ENCODE data around the gene MYRIP.
A peak's percentile ranks its signal among the peaks of the same experiment; 100 is the strongest.
"Not testable (repeated sequence)": the region's sequence is repeated elsewhere in the genome, so short reads cannot be mapped to it uniquely, and the experiment has no call there.

The MYRIP gene

DNA sequence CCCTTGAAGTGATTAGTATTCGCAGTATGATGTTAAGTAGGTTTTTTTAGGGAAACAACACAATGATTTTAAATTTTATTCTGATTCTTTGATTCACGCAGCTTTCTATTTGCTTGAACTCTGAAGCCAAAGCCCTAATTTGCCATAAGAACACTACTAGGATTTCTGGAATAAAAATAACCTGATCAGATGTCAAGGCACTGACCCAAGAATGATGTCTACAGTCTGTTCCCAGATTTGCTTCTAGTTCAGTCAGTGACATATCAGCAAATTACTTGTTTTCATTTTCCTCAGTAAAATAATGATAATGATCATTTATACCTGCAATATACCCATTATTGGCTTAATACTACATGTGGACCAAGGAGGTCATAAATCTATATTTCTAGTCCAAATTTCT, 320.6 kb downstream of the MYRIP start:
- no peak for DNase-seq (ENCODE audit: low spot score)

DNA sequence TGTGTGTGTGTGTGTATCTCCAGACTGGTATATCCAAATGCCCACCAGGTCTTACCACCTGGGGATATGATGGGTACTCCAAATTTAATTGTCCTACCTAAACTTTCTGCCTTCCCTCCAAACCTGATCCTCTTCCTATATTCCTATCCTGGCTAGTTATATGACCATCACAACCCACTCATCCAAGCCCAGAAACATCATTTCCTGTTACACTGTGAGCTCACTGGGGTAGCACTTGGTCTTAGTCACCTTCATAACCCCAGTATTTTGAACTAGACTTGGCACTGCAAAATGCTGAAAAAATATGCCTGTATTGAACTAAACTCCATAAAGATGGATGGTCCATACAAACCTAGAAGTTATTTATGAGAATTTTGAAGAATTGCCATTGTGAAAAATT, 321.3 kb downstream of the MYRIP start:
- DNase-seq (ENCODE audit: low spot score), result no peak

DNA sequence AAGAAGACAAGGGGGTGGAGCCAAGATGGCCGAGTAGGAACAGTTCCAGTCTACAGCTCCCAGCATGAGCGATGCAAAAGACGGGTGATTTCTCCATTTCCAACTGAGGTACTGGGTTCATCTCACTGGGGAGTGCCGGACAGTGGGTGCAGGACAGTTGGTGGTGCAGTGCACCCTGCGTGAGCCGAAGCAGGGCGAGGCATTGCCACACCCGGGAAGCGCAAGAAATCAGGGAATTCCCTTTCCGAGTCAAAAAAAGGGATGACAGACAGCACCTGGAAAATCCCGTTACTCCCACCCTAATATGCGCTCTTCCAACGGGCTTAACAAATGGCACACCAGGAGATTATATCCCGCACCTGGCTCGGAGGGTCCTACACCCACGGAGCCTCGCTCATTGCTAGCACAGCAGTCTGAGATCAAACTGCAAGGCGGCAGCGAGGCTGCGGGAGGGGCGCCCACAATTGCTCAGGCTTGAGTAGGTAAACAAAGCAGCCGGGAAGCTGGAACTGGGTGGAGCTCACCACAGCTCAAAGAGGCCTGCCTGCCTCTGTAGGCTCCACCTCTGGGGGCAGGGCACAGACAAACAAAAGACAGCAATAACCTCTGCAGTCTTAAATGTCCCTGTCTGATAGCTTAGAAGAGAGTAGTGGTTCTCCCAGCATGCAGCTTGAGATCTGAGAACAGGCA, 324.6 kb downstream of the MYRIP start:
- DNase-seq (ENCODE audit: low spot score), result not testable (repeated sequence)

DNA sequence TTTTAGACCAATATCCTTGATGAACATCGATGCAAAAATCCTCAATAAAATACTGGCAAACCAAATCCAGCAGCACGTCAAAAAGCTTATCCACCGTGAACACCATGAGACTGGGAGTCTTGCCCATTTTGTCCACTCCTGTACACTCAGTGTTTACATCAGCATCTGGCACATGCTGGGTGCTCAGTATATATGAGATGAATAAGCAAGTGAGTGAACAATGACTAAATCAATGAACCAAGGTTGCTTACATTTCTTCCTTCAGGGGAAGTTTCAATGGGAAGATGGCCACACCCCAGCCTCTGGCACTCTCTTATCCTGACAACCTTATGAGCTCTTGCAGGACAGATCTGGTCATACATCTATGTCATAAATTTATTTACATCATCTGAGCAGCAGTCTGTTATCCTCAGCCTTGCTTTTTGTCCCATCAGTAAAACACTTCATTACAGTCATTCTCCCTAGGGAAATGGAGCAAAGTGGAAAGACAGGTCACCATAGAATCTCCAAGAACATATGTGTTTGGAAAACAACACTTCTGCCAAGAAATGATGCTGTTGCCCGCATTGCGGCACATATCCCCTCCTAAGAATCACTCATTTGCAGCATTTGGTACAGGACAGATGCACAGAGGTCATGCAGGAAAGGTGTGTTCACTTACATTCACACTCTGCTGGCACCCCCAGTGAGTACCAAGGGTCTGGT, 328.3 kb downstream of the MYRIP start:
- DNase-seq (ENCODE audit: low spot score), result no peak

DNA sequence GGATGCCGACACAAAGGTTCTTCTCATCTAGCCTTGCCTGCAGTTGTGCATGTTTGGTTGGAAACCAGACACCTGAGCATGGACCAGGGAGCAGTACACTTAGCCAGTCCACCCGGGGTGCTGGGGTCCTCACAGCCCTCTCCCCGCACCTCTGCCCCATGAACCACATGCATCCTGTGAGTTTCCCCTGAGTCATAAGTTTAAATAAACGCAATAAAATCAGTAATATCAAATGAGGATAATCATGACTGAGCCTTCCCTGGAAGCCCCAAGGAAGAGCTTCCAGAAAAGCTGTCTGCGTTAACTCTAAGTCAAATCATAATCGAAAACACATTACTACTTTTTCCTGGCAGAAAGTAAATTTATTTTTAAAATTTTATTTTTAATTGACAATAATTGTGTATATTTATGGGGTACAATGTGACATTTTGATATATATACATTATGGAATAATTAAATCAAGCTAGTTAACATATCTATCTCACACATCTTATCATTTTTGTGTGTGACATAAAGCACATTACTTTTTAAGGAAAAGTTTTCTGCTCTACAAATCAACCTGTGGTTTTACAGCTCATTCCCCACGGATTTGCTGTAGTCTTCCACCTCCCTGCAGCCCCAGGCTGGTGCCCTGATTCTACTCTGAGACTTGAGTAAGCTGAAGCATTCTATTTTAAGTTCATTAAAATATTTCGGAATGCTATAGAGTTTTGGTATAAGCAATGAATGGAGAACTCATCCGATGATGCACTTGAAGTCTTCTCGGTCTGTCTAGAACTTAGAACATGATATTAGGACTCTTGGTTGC, 334.1 kb downstream of the MYRIP start:
- no peak for DNase-seq (ENCODE audit: low spot score)

DNA sequence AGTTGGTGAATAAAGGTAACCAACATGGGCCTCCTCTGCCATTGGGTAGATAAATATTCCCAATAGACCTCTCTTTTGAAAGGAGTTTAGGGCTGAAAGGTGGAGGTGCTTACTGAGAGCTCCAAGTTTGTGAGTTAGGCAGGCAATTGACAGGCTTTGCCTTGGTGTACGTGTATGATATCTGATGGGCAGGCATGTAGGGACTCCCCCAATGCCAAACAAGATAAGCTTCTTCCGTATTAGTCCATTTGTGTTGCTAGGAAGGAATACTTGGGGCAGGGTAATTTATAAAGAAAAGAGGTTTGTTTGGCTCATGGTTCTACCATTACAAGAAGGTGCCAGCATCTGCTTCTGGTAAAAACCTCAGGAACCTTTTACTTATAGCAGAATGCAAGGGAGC, 339.4 kb downstream of the MYRIP start:
- DNase-seq (ENCODE audit: low spot score), result no peak

DNA sequence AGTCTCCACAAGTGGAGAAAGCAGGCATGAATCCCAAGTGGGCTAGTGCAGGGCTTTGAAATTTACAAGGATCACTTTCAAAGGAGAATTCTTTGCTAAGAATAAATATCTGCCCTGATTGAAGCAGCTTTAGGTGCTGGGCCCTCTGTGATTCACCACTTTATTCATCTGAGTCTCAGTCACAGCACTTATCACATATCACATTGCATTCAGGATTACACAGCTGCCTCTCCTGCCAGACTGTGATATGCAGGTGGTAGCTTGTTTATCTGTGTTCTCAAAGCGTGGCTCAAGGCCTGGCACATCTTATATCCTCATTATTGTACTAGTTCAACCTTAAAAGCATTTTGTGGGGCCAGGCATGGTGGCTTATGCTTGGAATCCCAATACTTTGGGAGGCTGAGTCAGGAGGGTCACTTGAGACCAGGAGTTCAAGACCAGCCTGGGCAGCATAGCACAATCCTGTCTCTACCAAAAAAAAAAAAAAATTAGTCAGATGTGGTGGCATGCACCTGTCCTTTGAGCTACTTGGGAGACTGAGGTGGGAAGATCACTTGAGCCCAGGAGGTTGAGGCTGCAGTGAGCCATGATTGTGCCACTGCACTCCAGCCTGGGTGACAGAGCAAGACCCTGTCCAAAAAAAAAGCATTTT, 343.2 kb downstream of the MYRIP start:
- no peak for DNase-seq (ENCODE audit: low spot score)

DNA sequence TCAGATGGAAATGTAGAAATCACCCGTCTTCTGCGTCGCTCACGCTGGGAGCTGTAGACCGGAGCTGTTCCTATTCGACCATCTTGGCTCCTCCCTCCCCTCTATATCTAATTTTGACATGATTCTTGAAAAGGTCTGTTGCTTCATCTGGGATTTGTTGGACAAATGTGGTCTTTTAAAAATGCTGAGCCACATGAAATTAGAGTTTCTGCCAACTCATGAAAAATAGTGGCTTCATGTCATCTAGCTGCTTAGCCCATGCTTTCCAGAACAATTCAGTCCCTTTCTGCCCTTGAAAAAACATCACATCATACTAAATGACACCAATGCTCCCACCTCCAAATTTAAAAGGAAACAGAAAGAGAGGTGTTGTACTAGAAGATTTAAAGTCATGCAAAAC, 351.5 kb downstream of the MYRIP start:
- no peak for DNase-seq (ENCODE audit: low spot score)

DNA sequence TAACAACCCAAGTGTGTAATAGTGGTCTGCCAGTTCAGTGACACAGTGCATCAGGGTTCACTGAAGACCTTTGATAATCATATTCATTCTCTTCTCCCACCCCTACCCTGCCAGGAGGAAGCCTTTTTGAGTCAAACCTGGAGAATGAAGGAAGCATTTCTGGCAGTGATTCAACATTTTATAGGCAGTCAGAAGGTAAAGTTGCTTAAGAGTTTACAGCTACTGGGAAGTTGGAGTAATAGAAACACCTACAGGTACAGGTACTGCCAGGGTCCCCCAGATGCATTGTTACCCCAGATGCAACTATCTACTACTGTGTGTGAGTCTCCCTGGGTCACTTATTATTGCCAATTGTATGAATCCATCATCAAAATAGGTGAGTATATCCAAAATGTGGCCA, 353.2 kb downstream of the MYRIP start:
- DNase-seq (ENCODE audit: low spot score), result no peak

DNA sequence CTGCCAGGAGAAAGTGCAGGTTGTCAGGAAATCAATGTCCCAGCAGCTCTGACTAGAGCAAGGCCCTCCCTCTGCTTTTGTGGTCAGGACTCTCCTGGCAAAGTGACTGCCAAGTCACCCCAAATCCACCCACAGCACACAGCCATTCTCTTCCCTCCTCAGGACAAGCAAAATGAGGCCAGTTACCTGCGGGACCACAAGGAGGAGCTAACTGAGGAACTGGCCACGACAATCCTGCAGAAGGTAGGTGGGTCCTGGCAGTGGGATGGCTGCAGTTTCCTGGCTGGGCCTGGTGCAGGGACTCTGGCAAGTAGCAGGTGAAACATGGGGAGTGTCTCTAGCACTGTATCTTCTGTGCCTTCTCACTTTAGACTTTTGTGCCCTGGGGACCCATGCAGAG, 357.6 kb downstream of the MYRIP start:
- no peak for DNase-seq (ENCODE audit: low spot score)

DNA sequence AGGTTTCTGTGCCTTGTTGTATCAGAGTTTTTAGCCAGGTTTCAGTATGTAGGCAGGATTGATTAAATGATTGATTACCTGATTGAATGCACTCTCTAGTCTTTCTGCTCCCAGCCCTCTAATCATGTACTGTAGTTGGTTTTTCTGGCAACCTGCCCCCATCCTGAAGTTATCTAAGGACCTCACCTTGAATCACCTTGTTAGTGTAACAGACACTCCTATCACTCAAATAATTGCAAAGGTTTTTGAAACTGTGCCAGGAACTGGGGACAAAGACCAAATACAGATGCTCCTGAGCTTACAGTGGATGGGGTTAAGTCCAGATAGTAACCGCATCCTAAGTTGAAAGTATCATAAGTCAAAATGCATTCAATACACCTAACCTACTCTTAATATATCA, 358.5 kb downstream of the MYRIP start:
- DNase-seq (ENCODE audit: low spot score), result no peak

DNA sequence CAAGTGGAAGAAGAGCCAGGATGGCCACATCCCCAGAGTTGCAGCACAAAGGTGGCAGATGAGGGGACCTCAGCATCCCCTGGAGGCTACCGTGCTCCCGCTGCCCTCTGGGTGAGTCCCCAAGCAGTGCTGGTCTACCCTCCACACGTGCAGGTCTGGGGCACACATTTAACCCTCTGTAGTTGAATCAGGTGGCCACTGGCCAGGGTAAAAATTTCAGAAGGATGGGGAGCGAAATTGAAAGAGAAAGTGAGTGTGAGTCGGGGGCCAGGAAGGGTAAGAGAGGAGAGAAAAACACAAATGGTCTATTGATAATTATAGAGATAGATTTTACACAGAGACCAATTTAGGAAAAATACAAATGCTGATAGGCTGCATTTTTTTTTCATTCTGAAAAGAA, 360.6 kb downstream of the MYRIP start:
- DNase-seq (ENCODE audit: low spot score), result no peak

DNA sequence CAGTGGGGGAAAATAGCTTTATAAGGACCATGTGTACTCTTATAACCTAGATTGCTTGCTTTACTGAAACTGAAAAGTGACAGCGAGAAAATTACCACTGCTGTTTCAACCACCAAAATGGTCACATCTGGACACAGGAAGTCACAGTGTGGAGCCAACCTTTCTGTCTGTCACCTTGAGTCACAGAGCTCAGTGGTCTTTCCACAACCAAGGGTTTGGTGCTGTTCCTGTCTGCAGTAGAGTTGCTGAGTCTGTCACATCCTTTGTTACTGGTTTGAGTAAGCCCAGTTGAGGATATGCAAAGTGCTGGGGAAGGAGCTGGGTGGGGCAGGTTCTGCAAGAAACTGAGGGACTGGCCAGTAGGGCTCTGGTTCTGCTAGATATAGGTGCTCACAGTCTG, 361.0 kb downstream of the MYRIP start:
- no peak for DNase-seq (ENCODE audit: low spot score)

DNA sequence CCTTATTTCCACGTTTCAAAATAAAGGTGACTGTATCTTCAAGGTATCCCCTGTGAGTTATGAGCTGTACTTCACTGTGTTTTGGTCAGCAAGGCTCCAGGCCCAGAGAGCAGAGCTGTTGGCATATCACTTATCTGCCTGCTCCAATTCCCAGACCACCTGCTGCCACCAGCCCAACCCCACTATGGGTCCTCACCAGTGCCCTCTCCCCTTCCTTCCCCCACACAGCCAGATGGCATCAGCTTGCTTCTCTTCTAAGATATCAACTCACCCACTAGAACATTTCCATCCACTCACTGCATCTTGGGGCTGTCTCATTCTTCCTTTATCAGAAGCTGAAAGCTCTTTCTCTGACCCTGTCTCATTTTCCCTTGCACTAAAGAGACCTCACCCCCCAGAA, 363.2 kb downstream of the MYRIP start:
- DNase-seq (ENCODE audit: low spot score), result no peak

DNA sequence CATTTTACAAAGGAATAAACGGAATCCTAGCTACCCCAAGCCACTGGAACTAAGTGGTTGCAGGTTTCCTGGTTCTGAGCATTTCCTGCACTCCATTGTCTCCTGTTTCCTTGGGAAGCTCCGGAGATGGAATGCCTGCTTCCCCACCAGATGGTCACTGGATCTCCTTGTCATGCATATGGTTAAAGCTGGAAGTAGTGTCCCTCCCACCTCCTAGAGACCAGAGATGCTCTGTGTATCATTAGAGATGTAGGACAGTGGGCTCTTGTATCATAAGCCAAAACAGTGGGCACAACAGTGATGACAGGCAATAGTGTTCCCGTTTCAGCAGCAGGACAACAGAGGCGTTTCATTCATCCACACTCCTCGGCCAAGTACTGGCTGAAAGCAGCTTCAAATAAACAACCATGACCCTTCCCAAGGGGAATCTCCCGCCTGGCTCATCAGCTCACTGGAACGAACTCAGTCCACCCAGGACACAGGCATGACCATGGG, 363.9 kb downstream of the MYRIP start:
- no peak for DNase-seq (ENCODE audit: low spot score)

DNA sequence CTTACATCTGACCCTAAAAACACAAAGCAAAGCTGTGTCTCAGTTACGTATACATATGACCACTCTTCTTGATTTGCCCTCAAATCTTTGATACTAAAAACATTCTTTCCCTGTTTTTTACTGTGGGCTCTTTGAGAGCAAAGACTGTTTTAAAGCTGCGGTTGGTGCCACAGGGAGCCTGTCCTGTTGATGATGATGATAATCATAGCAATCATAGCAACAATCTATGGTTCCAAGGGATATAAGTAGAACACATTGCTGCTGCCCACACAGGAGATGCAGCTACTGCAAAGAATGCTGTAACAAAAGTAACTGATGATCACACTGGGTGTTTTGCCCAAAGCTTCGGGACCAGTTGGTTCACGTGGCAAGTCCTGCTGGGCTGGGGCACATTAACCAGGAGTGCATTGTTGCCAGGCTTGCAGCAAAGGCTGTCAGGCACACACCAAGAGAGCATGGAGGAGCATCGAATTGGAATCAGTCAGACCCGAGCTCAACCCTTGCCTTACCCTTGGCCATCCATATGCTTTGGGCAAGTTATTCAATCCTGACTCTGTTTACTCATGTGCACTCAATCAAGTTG, 368.7 kb downstream of the MYRIP start:
- DNase-seq (ENCODE audit: low spot score), result no peak

DNA sequence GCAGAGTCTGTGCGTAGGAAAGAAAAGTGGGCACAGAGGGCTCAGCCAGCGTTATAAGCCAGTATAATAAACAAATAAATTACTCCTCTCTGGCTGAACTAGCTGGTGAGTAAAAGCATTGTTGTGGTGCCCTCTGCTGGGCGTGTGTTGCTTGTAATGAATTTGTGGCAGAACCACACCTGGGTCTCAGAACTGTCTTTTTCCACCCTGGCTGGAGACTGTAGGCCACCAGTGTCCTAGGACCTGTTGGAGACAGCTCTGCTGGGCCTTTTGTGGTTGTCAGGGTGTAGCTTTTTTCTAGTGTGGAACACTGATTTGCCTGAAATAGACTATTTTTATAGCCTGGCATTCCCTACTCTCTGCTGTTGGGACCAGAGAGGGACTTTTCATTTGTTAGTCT, 369.6 kb downstream of the MYRIP start:
- peak; percentile 8 for DNase-seq (ENCODE audit: low spot score)

DNA sequence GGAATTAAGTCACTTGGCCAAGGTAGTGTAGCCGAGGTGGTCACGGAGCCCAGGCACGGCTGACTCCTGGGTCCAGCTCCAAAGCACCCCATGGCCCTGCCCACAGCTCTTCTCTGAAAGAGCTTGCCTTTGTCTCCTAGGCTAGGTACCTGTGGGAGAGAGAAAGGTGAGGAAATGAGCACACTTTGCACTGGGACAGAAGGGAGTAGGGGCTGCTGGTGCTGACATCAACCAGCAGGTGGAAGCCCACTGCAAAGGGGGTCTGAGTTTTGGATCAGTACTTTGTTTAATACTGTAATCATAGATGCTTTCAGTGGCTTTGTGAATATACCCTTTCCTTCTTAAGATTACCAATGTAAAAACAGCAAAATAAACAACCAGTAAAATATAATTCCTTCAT, 371.8 kb downstream of the MYRIP start:
- no peak for DNase-seq (ENCODE audit: low spot score)

DNA sequence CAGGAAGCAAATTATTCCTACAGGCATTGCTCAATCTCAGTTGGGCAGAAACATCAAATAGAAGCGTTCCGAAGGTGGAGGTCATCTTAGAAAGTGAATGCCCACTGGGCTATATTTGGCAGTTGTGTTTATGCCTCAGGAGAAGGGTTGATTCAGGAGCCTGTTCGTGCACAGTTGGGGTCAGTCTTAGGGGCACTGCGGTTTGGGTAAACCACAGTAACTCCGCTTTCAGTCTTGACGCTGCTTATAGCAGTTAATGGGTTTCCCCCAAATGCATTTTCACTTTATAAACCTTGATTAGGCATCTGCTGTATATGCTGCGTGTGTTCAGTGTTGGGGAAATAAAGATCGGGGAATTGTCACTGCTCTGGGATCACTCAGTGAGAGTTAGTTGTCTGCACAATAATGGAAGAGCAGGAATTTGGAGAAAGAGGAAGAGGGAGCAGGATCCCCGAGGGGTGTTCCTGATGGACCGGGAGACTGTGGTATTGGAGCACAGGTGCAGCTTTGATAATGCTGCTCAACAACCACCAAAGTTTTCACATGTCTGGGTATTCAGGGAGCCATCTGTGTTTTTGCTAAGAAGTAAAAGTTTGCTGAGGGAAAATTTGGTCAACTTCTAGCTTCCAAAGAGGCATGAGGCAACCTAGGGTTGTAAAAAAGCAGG, 375.8 kb downstream of the MYRIP start:
- DNase-seq (ENCODE audit: low spot score), result no peak

DNA sequence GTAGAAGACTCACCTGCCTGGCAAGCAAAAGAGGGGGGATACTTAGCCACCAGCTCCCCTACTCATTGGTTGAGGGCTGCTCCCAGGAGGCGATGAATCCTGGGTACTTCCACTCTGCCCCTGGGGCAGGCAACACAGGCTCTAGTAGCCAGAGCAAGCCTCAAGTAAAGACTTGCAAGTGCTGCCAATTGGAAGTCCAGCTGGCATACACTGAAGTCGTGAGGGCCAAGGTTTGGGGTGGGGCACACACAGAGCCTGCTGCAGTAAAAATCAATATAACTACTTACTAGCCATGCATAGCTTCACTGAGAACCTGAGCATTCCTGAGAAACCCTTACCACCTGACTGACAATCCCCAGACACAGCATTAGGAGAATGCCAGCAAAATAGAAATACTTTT, 377.1 kb downstream of the MYRIP start:
- DNase-seq (ENCODE audit: low spot score), result no peak

DNA sequence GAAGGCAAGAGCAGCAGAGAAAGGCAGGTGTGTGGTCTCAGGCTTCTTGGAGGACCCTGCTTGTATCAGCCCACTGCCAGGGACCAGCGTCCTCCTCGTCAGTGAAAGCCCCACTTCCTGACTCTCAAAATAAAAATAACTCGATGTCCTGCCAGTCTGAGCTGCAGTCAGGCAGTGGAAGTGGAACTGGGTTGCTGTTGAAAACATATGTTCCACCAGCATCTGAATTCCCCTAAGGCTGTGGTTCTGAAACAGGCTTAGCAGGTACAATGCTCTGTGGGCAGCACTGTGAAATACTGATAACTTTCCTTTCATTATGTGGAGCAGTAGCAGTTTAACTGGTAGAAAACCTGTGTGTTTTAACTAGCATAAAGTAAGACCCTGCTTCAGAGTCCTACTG, 378.5 kb downstream of the MYRIP start:
- DNase-seq (ENCODE audit: low spot score), result no peak

DNA sequence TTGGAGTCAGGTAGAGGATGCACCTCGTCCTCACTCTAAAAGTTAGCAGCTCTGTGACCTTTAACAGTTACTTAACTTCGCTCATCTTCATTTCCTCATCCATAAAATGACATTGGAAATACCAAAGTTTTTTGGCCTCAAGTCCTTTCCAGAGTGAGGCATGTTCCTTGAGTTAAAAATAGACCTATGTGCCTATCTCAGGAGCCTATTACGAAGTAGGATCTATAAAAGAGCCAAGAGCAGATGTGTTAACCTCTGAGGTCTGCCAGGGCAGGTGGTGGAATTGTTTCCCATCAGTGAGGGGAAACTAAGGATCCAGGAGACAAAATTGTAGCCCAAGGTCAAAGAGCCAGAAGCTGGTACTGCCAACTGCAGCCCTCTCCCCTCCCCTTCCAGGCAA, 379.7 kb downstream of the MYRIP start:
- no peak for DNase-seq (ENCODE audit: low spot score)

All from hematopoietic multipotent progenitor cell treated with erythropoietin and hydrocortisone succinate and interleukin-3 and kit ligand, for 15 days (in vitro differentiated cells).